ENCODE results near the gene CD79A. TPM values are rescaled to one million over a fixed set of nuclear protein-coding genes. Genes with fewer than 3 reads are reported as not detected.

CD79A gene
- polyA plus RNA-seq (0.40 TPM in 1 of 2 replicates, not detected in the other), polyA minus RNA-seq (not detected in 2 replicates)

- H4K20me1 ChIP-seq (ENCODE audit: insufficient read depth): no peaks in the 10 kb centered on the region
- peaks cover 7% of the 10 kb centered on the region for H3K27me3 ChIP-seq (ENCODE audit: insufficient read depth, low read depth, low read length)
- no peaks in the 10 kb centered on the region for H3K9me2 ChIP-seq (ENCODE audit: insufficient read depth, low read length)
- H3F3A ChIP-seq (ENCODE audit: insufficient read depth, low read length, poor library complexity, severe bottlenecking): no peaks in the 10 kb centered on the region
- TF ChIP-seq TAF1 (IDR thresholded peaks at IDR 0.05; ENCODE audit: low read depth) (no peak), EZH2 (IDR thresholded peaks at IDR 0.05; ENCODE audit: borderline replicate concordance, insufficient read depth, low read length, poor library complexity, severe bottlenecking) (no peak), SMC3 (conservative IDR thresholded peaks at IDR 0.05; ENCODE audit: poor library complexity) (no peak), POLR2AphosphoS5 (IDR thresholded peaks at IDR 0.05) (no peak), RAD21 (conservative IDR thresholded peaks at IDR 0.05) (no peak), MXI1 (conservative IDR thresholded peaks at IDR 0.05; ENCODE audit: poor library complexity, severe bottlenecking) (no peak), EP300 (conservative IDR thresholded peaks at IDR 0.05; ENCODE audit: poor library complexity, severe bottlenecking) (no peak)
- TF ChIP-seq, protein P1, sequence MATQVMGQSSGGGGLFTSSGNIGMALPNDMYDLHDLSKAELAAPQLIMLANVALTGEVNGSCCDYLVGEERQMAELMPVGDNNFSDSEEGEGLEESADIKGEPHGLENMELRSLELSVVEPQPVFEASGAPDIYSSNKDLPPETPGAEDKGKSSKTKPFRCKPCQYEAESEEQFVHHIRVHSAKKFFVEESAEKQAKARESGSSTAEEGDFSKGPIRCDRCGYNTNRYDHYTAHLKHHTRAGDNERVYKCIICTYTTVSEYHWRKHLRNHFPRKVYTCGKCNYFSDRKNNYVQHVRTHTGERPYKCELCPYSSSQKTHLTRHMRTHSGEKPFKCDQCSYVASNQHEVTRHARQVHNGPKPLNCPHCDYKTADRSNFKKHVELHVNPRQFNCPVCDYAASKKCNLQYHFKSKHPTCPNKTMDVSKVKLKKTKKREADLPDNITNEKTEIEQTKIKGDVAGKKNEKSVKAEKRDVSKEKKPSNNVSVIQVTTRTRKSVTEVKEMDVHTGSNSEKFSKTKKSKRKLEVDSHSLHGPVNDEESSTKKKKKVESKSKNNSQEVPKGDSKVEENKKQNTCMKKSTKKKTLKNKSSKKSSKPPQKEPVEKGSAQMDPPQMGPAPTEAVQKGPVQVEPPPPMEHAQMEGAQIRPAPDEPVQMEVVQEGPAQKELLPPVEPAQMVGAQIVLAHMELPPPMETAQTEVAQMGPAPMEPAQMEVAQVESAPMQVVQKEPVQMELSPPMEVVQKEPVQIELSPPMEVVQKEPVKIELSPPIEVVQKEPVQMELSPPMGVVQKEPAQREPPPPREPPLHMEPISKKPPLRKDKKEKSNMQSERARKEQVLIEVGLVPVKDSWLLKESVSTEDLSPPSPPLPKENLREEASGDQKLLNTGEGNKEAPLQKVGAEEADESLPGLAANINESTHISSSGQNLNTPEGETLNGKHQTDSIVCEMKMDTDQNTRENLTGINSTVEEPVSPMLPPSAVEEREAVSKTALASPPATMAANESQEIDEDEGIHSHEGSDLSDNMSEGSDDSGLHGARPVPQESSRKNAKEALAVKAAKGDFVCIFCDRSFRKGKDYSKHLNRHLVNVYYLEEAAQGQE (IDR thresholded peaks at IDR 0.05; ENCODE audit: borderline replicate concordance): no peak
- TF ChIP-seq, protein P2, sequence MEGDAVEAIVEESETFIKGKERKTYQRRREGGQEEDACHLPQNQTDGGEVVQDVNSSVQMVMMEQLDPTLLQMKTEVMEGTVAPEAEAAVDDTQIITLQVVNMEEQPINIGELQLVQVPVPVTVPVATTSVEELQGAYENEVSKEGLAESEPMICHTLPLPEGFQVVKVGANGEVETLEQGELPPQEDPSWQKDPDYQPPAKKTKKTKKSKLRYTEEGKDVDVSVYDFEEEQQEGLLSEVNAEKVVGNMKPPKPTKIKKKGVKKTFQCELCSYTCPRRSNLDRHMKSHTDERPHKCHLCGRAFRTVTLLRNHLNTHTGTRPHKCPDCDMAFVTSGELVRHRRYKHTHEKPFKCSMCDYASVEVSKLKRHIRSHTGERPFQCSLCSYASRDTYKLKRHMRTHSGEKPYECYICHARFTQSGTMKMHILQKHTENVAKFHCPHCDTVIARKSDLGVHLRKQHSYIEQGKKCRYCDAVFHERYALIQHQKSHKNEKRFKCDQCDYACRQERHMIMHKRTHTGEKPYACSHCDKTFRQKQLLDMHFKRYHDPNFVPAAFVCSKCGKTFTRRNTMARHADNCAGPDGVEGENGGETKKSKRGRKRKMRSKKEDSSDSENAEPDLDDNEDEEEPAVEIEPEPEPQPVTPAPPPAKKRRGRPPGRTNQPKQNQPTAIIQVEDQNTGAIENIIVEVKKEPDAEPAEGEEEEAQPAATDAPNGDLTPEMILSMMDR (IDR thresholded peaks at IDR 0.05; ENCODE audit: poor library complexity, severe bottlenecking): no peak
- H3K36me3 ChIP-seq (ENCODE audit: insufficient read depth, low read length): no peaks in the 10 kb centered on the region
- H3K9ac ChIP-seq (ENCODE audit: low read length): no peak within 1 kb of the TSS
- H3K4me3 ChIP-seq (ENCODE audit: low read length): no peak within 1 kb of the TSS
- H3K4me2 ChIP-seq (ENCODE audit: low read length): no peak within 1 kb of the TSS
- no peaks in the 10 kb centered on the region for H3K79me2 ChIP-seq (replicated peaks; ENCODE audit: insufficient read depth, low read length)
- H3K9me3 ChIP-seq (ENCODE audit: low read length): no peaks in the 10 kb centered on the region
- H3K27ac ChIP-seq (ENCODE audit: low read length): no peak within 1 kb of the TSS
- no peak within 1 kb of the TSS for H2AFZ ChIP-seq (ENCODE audit: low read depth, low read length)
Observed at GRCh38 chr19:41876847-41877832, at the start of gene CD79A. Gene CD79A, plus strand, starts transcription at chr19:41877279. Its CDS starts 26 bp downstream, at chr19:41877305.

DNA sequence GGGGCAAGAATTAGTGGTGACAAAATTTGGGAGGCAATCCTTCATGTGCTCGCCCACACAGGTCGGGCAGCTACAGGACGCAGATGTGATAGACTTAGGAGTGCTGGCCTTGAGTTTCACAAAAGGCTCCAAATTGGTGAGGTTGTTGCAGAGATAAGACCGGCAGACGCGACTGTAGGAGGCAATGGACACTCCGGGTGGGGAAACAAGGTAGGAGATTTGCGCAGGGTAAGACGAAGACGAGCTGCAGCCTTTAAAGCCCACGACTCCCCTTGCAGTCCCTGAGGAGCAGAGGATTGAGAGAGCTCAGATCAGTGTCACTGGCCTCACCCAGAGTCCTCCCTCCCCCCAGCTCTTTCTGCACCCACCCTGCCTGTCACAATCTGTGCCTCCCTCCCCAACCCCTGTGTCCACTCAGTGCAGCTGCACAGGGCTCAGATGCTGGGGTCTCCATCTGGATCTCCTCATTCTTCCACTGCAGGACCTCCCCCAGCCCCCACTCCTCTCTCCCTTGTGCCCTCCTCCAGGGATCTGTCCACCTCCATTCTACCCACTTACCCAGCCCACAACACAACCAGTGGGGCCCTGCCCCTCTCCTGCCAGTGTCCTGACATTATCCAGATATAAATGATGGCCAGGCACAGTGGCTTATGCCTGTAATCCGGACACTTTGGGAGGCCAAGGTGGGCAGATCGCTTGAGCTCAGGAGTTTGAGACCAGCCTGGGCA is 38.9 kb upstream of the CD79A start:
- TF ChIP-seq EP300 (conservative IDR thresholded peaks at IDR 0.05; ENCODE audit: poor library complexity, severe bottlenecking) (no peak), EZH2 (IDR thresholded peaks at IDR 0.05; ENCODE audit: borderline replicate concordance, insufficient read depth, low read length, poor library complexity, severe bottlenecking) (no peak), TAF1 (IDR thresholded peaks at IDR 0.05; ENCODE audit: low read depth) (no peak), MXI1 (conservative IDR thresholded peaks at IDR 0.05; ENCODE audit: poor library complexity, severe bottlenecking) (no peak)
- TF ChIP-seq, protein P1 (IDR thresholded peaks at IDR 0.05; ENCODE audit: borderline replicate concordance): no peak

More for the DNA sequence above, 38.9 kb upstream of the CD79A start:
- no peaks in the 10 kb centered on the region for H3K79me2 ChIP-seq (replicated peaks; ENCODE audit: insufficient read depth, low read length)
- H3K9me2 ChIP-seq (ENCODE audit: insufficient read depth, low read length): no peaks in the 10 kb centered on the region
- no peaks in the 10 kb centered on the region for H3K9me3 ChIP-seq (ENCODE audit: low read length)
- no peak overlapping the region for H3K4me2 ChIP-seq (ENCODE audit: low read length)
- no peak overlapping the region for H3K27ac ChIP-seq (ENCODE audit: low read length)
- H3K9ac ChIP-seq (ENCODE audit: low read length): no peak overlapping the region
- no peaks in the 10 kb centered on the region for H3K36me3 ChIP-seq (ENCODE audit: insufficient read depth, low read length)
- no peaks in the 10 kb centered on the region for H4K20me1 ChIP-seq (ENCODE audit: insufficient read depth)
- no peak overlapping the region for H2AFZ ChIP-seq (ENCODE audit: low read depth, low read length)
- no peaks in the 10 kb centered on the region for H3F3A ChIP-seq (ENCODE audit: insufficient read depth, low read length, poor library complexity, severe bottlenecking)
- H3K27me3 ChIP-seq (ENCODE audit: insufficient read depth, low read depth, low read length): no peaks in the 10 kb centered on the region
- no peak overlapping the region for H3K4me3 ChIP-seq (ENCODE audit: low read length)

All from neural cell (in vitro differentiated cells).